GM18861 (cell line): ENCODE measurements around the gene HRC.
"Not testable (repeated sequence)": the region's sequence is repeated elsewhere in the genome, so short reads cannot be mapped to it uniquely, and the experiment has no call there.

ENCODE experiments used
- ATAC-seq: cut with Tn5 transposase; IDR thresholded peaks from one replicate; pipeline ENCODE4 v1.9.1; 2021; ENCODE audit not compliant: unreplicated experiment

The HRC gene

GRCh38 chr19:49160450-49161189, 5.4 kb upstream of the HRC start:
- ATAC-seq = no peak

- no peak for ATAC-seq
These were observed 2.4 kb upstream of the HRC start, which contains the start of gene TRPM4 for GRCh38 chr19:49157445-49158224. Gene TRPM4, plus strand, starts transcription at chr19:49157792. Its CDS starts 75 bp downstream, at chr19:49157867.

DNA sequence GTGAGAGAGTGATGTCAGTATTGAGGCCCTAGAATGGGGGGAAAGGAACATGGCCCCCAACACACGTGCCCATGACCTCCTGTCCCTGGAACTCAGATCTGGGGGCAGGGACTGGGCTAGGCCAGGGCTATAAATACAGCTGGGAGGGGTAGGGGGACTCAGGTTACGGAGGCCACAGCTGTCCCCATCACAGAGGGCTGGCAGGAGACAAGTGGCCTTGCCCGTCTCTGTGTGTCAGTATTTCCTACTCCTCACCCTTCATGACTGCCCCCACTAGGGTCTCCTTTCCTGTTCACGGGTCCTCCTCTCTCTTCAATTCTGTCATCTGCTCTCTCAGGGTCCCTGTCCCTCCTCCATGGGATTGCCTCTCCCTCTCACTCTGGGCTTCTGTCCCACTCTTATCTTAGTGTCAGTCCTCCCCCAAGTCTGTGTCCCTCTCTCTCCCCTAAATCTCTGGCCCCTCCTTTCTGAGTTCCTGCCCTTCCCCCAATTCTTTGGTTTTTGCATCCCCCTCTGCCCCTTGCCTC, 687 bp upstream of the HRC start:
- no peak for ATAC-seq

DNA sequence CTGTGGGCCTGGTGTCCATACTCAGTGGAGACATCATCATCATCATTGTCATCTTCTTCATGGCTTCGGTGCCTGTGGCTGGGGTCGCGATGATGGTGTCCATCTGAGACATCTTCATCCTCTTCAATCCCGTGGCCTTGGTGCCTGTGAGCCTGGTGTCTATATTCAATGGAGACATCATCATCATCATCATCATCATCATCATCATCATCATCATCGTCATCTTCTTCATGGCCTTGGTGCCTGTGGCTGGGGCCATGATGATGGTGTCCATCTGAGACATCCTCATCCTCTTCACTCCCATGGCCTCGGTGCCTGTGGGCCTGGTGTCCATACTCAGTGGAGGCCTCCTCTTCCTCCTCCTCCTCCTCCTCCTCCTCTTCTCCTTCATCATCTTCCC, 917 bp downstream of the HRC start:
- no peak for ATAC-seq

- ATAC-seq = no peak
These were observed 1.9 kb downstream of the HRC start for GRCh38 chr19:49153167-49153809.

GRCh38 chr19:49152119-49152550, 3.1 kb downstream of the HRC start:
- no peak for ATAC-seq

DNA sequence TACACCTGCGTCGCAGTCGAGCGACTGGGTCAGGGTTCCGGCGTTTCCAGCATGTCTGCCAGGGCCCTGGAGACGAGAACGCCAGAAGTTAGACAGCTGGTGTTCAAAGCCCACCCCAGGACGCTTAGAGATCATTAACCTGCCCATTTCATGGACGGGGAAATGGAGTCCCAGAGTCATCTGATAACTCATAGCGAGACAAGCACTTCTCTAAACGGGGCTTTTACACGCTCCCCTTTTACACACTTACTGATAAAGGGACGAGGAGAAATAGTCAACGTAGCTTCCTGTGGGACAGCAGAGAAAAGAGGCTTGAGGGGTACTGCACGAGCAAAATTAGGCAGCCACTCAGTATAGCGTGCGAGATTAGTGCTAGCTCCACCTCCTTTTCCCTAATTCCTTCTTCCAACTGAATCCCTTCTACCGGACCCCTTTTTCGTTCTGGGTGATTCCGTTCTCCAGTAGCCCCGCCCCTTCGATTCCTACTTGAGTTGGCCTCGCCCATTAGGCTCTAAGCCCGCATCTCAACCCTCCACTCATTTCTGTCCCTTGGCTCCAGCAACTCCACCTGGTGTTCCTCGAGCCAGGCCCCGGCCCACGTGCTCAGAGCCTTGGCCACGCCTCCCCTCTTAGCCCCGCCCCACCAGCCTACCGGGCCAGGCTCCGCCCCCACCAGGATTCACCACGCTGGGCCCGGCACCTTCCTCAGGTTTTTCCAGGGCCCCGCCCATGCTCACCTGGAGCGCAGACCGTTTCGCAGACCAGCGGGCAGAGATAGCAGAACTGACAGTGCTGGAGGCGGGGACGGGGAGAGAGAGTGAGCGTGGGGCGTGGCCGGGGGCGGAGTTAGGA, 3.7 kb downstream of the HRC start:
- no peak for ATAC-seq

GRCh38 chr19:49150944-49151243, 4.3 kb downstream of the HRC start:
- no peak for ATAC-seq

GRCh38 chr19:49150106-49150943, 4.9 kb downstream of the HRC start:
- ATAC-seq = no peak

GRCh38 chr19:49149652-49150105, 5.5 kb downstream of the HRC start:
- no peak for ATAC-seq

DNA sequence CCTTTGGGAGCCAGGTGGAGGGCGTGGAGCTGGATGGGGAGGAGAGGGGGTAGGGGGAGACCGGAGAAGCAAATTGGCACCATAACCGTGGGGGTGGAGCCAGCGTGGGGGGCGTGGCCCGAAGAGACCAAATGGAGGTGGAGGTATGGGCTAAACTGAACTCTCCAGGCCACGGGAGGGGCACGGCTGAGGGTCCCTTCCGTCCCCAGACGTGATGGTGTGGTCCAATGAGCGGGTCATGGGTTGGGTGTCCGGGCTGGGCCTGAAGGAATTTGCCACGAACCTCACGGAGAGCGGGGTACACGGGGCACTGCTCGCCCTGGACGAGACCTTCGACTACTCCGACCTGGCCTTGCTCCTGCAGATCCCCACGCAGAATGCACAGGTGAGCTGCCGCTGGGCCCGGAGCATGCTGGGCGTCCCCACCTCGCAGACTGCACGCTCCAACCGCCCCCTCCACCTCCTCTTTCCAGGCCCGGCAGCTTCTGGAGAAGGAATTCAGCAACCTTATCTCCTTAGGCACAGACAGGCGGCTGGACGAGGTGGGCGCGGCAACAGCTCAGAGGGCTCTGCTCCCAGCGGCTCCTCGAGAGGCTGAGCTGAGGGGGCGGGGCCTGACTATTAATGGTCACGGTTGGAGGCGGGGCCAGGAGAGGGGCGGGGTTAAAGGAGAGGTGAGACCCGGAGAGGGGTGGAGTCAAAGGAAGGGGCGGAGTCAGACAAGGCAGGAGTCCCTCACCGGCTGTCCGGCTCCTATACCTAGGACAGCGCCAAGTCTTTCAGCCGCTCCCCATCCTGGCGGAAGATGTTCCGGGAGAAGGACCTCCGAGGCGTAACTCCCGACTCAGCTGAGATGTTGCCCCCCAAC, 6.2 kb downstream of the HRC start:
- no peak for ATAC-seq

DNA sequence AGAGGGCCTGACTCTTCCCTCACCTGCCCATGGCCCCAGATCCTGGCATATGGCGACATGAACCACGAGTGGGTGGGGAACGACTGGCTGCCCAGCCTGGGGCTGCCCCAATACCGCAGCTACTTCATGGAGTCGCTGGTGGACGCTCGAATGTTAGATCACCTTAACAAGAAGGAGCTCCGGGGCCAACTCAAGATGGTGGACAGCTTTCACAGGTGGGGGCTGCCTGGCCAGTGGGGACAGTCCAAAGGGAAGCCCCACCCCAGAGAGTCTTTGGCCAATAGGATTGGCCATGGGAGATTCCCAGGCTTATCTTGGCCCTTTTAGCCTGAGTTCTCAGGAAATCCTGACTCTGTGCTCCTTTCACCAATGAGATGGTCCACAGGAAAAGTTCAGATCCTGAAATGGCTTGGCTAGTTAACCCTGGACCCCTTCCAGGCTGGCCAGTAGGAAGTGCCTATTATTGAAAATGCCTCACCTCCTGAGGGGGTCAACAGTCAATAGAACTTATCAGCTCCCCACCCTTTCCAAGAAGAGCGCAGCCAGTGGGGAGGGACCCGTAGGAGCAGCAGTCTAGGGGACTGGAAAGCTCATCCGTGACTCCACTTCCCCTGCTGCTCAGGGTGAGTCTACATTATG, 7.0 kb downstream of the HRC start:
- ATAC-seq = no peak

DNA sequence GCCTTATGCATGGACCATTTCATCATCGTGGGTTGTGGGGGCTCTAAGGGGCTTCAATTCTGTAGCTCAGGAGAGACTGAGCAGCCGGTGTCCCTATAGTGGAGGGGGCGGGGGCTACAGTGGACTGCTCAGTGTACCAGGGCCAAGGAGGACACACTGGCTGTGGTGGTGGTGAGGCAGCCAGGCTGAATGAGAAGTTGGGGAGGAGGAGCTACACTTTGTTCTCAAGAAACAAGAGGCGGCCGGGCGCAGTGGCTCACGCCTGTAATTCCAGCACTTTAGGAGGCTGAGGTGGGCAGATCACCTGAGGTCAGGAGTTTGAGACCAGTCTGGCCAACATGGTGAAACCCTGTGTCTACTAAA, 8.8 kb downstream of the HRC start:
- not testable (repeated sequence) for ATAC-seq

GRCh38 chr19:49145573-49146407, 9.4 kb downstream of the HRC start:
- ATAC-seq = no peak

- ATAC-seq = peak; percentile 43
These were observed 12.3 kb downstream of the HRC start for GRCh38 chr19:49142866-49143335.

DNA sequence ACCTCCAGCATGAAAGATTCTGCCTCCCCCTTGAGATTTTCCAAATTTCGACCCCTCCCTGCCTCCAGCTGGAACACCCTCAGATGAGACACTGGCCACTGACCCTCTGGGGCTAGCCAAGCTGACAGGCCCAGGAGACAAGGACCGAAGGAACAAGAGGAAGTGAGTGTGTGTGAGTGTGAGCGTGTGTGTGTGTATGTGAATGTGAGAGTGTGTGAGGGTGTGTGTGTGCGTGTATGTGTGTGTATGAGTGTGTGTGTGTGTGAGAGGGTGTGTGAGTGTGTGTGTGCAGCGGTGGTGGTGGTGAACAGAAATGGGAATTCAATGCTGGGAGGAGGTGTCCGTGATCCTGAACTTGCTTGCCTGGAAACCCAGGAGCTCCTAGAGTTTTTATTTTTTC, 13.8 kb downstream of the HRC start:
- no peak for ATAC-seq

- ATAC-seq = no peak
These were observed 14.2 kb downstream of the HRC start for GRCh38 chr19:49140951-49141350.
